Stimulated activated CD4-positive, alpha-beta T cell treated with anti-CD3 and anti-CD28 coated beads, TNF-alpha, amount 100 ng/mL, for 4 hours (primary cell): ENCODE data around the gene CORO7.
"Not testable (repeated sequence)": the region's sequence is repeated elsewhere in the genome, so short reads cannot be mapped to it uniquely, and the experiment has no call there.

Experiments used
- DNase-seq, 3 experiments: peaks; one replicate each; pipeline ENCODE4 v3.0.0-alpha.2; 2020; ENCODE audit warnings: low read depth in 3 of 3

Gene CORO7

GRCh38 chr16:4402439-4403132 lies 13.8 kb downstream of the CORO7 start:
- DNase-seq = peak; percentile 29 to 54 (median 44)

- no peak for DNase-seq
Observed at GRCh38 chr16:4401510-4401909, 14.9 kb downstream of the CORO7 start.

GRCh38 chr16:4401094-4401501 lies 15.3 kb downstream of the CORO7 start:
- DNase-seq = no peak

- no peak for DNase-seq
Observed at GRCh38 chr16:4399001-4399730, 17.2 kb downstream of the CORO7 start.

GRCh38 chr16:4395055-4395726 lies 21.2 kb downstream of the CORO7 start:
- no peak for DNase-seq

GRCh38 chr16:4393850-4394249 lies 22.5 kb downstream of the CORO7 start:
- DNase-seq = not testable (repeated sequence)

GRCh38 chr16:4393240-4393600 lies 23.2 kb downstream of the CORO7 start:
- DNase-seq = no peak

- DNase-seq = no peak
Observed at GRCh38 chr16:4392382-4393239, 23.8 kb downstream of the CORO7 start.

- no peak for DNase-seq
Observed at GRCh38 chr16:4391631-4392381, 24.6 kb downstream of the CORO7 start.

- no peak for DNase-seq
Observed at GRCh38 chr16:4390266-4391260, 25.8 kb downstream of the CORO7 start.

- DNase-seq = no peak
Observed at GRCh38 chr16:4389051-4389955, 27.1 kb downstream of the CORO7 start.

- DNase-seq = no peak
Observed at GRCh38 chr16:4388271-4389021, 27.9 kb downstream of the CORO7 start.

GRCh38 chr16:4387781-4388180 lies 28.6 kb downstream of the CORO7 start:
- DNase-seq = no peak

- DNase-seq = no peak
Observed at GRCh38 chr16:4386951-4387565, 29.3 kb downstream of the CORO7 start.

- DNase-seq = no peak
Observed at GRCh38 chr16:4386451-4386805, 30.0 kb downstream of the CORO7 start.

- no peak for DNase-seq
Observed at GRCh38 chr16:4385789-4386450, 30.5 kb downstream of the CORO7 start.

GRCh38 chr16:4385066-4385788 lies 31.2 kb downstream of the CORO7 start:
- no peak for DNase-seq
